H7 (cell line): ENCODE results near the gene SEL1L. TPM values are rescaled to one million over a fixed set of nuclear protein-coding genes. Genes with fewer than 3 reads are reported as not detected.

ENCODE experiments used
- DNase-seq: peaks from one replicate; pipeline ENCODE4 v3.0.0; 2012
- H3K27me3 ChIP-seq: 2 replicates; pipeline ENCODE4 v1.6.0; 2011; ENCODE audit warnings: mild to moderate bottlenecking, low read length; ENCODE audit not compliant: control insufficient read depth, insufficient read depth
- H3K36me3 ChIP-seq: replicated peaks from 2 replicates; pipeline ENCODE4 v1.5.1; 2011; ENCODE audit warnings: low read length; ENCODE audit not compliant: control insufficient read depth, insufficient read depth
- H3K4me3 ChIP-seq: 2 replicates; pipeline ENCODE4 v1.5.1; 2011; ENCODE audit warnings: low read depth, mild to moderate bottlenecking, control low read depth, low read length, moderate library complexity; ENCODE audit not compliant: insufficient read depth
- total RNA-seq: library from RNA; depleted of rRNA; stranded (reverse); fragments of >200 nt; shearing (Covaris generic); gene quantifications from 2 replicates; pipeline ENCODE4 v1.2.3, GENCODE V29; 2014

SEL1L gene
- total RNA-seq, 1 experiment from 2014 or later, result 15.7 TPM

GRCh38 chr14:81452341-81453133, 81.1 kb downstream of the SEL1L start:
- no peaks in the 10 kb centered on the region for H3K27me3 ChIP-seq
- no peak overlapping the region for H3K4me3 ChIP-seq
- no peak for DNase-seq
- H3K36me3 ChIP-seq, result no peaks in the 10 kb centered on the region

- Histone ChIP-seq H3K4me3 (no peak overlapping the region), H3K36me3 (no peaks in the 10 kb centered on the region), H3K27me3 (no peaks in the 10 kb centered on the region)
- no peak for DNase-seq
These were observed 82.7 kb downstream of the SEL1L start for GRCh38 chr14:81450976-81451375.

GRCh38 chr14:81450100-81450531, 83.5 kb downstream of the SEL1L start:
- DNase-seq, result peak; percentile 42
- no peaks in the 10 kb centered on the region for H3K27me3 ChIP-seq
- H3K4me3 ChIP-seq, result no peak overlapping the region
- no peaks in the 10 kb centered on the region for H3K36me3 ChIP-seq

DNA sequence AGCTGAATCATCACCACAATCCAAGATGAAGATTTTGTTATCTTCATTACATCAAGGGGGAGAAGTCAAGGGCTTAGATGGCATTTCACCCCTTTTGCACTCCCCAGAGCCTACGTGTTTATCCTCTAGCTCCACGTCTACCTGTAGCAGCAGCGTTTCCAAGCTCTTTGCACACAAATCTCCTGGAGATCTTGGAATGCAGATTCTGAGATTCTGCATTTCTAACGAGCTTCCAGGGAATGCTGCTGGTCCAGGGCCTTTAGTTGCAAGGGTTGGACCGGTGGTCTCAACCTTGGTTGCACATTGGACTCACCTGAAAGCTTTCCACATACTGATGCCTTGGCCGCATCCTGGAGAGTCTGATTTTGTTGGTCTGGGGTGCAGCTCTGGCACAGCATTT, 84.1 kb downstream of the SEL1L start:
- no peak for DNase-seq

GRCh38 chr14:81449114-81449513, 84.5 kb downstream of the SEL1L start:
- DNase-seq, result no peak
- Histone ChIP-seq H3K27me3 (no peaks in the 10 kb centered on the region), H3K4me3 (no peak overlapping the region), H3K36me3 (no peaks in the 10 kb centered on the region)

More for the DNA sequence above, 84.1 kb downstream of the SEL1L start:
- H3K27me3 ChIP-seq, result no peaks in the 10 kb centered on the region
- no peak overlapping the region for H3K4me3 ChIP-seq
- no peaks in the 10 kb centered on the region for H3K36me3 ChIP-seq

GRCh38 chr14:81447021-81447764, 86.5 kb downstream of the SEL1L start:
- H3K36me3 ChIP-seq, result no peaks in the 10 kb centered on the region
- DNase-seq, result no peak
- H3K27me3 ChIP-seq, result no peaks in the 10 kb centered on the region
- H3K4me3 ChIP-seq, result no peak overlapping the region

DNA sequence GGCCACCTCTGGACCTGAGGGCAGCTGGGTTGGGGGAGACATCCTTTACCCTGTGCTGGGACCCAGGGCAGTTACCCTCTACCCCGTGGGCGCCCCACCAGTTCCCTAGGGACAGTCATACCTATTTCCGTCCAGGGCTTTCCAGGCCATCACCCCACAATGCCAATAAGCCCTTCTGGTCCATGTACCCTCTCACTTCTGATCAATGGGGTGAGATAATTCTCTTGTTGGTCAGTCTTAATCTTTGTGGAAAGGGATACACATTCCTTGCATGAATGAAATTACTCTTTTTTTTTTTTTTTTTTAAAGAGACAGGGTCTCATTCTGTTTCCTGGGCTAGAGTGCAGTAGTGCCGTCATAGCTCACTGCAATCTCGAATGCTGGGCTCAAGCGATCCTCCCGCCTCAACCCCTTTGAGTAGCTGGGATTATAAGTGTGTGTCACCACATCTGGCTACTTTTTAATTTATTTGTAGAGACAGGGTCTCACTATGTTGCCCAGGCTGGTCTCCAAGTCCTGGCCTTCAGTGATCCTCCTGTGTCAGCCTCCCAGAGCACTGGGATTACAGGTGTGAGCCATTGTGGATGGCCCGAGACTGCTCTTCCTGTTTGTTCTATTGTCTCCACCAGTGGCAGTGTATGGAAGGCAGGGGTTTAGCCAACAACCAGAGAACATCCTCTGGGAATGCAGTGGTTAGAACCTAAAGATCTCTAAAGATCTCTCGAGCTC, 87.2 kb downstream of the SEL1L start:
- no peaks in the 10 kb centered on the region for H3K27me3 ChIP-seq
- DNase-seq, result no peak
- no peak overlapping the region for H3K4me3 ChIP-seq
- H3K36me3 ChIP-seq, result no peaks in the 10 kb centered on the region

DNA sequence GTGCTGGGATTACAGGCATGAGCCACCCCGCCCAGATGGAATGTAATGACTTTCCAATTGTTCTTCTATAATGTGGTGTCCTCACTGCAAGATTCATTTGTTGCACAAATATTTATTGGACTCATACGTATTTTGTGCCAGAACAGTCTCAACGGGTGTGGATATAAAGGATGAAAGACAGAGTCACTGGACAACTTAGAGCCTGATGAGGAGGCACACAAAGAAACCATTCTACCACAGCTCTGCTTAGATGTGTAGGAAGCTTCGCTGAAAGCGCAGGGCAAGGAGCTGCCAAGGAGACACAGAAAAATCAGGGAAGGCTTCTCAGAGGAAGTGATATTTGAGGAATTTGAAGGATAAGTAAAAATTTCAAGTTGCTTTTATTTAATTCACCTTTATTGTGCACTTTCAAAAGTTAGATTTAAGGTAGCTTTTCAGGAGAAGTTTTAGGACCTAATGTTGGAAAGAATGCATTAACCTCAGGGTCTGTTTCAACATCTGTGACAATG, 92.0 kb downstream of the SEL1L start:
- no peaks in the 10 kb centered on the region for H3K36me3 ChIP-seq
- no peak for DNase-seq
- H3K4me3 ChIP-seq, result no peak overlapping the region
- peaks cover 9% of the 10 kb centered on the region for H3K27me3 ChIP-seq

DNA sequence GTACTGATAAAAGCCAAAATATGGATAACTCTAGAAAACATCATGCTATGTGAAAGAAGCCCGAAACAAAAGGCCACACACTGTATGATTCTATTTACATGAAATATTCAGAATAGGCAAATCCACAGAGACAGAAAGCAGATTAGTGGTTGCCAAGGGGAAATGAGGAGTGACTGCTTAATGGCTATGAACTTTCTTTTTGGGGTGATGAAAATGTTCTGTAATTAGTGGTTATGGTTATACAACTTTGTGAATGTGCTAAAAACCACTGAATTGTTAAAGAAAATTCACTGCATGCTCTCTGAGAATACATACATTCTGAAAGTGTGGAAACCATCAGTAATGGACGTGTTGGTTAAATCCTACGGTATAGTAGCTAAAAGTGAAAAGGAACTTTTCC, 93.6 kb downstream of the SEL1L start:
- no peak for DNase-seq
- H3K27me3 ChIP-seq, result peaks cover 11% of the 10 kb centered on the region
- H3K4me3 ChIP-seq, result no peak overlapping the region
- no peaks in the 10 kb centered on the region for H3K36me3 ChIP-seq

DNA sequence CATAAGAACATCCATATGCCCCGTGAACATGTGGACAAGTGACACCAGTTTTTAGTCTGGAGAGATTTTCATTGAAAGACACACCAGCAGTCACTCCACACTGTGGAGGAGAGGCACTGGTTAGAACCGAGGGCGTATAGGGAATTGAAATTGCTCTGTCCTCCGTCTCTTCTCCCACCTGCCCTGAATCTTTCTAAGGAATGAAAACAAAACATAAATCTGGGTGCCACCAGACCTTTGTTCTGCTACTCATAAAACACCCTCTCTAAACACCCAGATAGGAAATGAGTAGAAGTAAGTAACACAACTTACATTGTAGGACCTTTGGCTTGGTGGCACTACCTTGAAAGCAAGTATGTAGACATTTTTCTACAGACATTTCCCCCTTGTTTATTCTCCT, 96.4 kb downstream of the SEL1L start:
- Histone ChIP-seq H3K4me3 (no peak overlapping the region; the same call in 1 of the 2 replicates), H3K27me3 (peaks cover 11% of the 10 kb centered on the region), H3K36me3 (no peaks in the 10 kb centered on the region)
- no peak for DNase-seq

- Histone ChIP-seq H3K4me3 (peak overlapping the region; percentile 83), H3K27me3 (peaks cover 11% of the 10 kb centered on the region), H3K36me3 (no peaks in the 10 kb centered on the region)
- DNase-seq, result peak; percentile 98
These were observed 97.1 kb downstream of the SEL1L start for GRCh38 chr14:81436296-81437138.

DNA sequence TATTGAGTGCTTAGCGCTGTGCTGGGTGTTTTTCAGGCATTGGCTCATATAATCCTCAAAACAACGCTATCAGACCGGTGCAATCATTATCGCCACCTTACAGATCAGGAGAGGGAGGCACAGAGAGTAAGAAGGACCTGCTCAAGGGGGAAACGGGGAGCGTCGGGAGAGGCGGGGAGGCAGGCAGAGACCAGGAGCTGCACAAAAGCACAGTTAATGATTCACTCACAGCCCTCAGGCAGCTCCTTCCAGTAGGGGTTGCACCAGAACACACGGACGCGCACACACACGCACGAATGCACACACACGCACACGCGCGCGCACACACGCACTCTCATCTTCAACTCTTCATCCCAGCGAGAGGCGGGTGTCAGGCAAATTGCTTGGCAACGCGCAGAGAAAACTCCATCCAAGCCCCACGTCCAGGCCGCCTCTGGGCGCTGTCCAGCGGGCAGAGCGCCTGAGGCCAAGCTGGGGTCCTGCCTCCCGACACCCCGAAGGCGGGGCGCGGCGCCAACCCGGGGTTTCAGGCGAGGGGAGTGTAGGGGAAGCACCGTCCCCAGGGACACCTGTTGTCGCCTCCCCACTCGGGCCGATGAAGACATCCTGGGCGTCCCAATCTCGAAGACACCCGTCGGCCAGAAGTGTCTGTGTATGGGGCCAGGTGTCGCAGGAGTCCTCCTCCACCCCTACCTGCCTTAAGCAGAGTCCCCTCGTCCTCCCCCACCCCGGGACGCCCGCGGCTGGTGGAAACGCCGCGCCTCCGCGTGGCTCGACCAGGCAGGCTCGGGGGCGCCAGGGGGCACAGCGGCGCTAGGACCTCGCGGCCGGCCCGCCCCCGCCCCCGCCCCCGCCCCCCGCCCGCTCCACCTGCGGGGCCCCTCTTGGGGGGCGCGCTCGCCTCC, 98.0 kb downstream of the SEL1L start:
- Histone ChIP-seq H3K36me3 (no peaks in the 10 kb centered on the region), H3K4me3 (peak overlapping the region; percentile 83), H3K27me3 (peaks cover 11% of the 10 kb centered on the region)
- peak; percentile 79 for DNase-seq

DNA sequence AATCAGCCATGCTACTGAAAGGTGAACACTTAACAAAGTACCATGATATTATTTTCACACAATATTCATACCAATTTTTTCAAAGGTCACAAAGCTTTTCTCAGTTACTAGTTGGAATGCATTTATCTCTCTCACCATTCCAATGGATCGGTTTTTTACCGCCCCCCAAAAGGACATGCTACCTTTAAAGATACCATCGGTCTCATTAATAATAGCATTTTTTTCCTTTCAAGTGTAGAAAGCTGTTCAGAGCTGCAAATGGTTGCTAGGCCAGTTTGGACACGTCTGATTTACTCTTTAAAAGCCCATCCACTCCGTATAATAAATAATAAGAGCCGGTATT, 98.6 kb downstream of the SEL1L start:
- peaks cover 11% of the 10 kb centered on the region for H3K27me3 ChIP-seq
- peak overlapping the region; percentile 83 for H3K4me3 ChIP-seq
- DNase-seq, result no peak
- no peaks in the 10 kb centered on the region for H3K36me3 ChIP-seq
